Ovary (tissue), 3 donors: ENCODE results near the gene CASP3.

Source experiments
- POLR2A ChIP-seq: fragments of 450-650 bp; IDR thresholded peaks from one replicate; pipeline ENCODE4 v1.6.1; 2017; ENCODE audit warnings: antibody characterized with exemption, mild to moderate bottlenecking, moderate library complexity
- TF ChIP-seq, protein P1 (sequence below), 3 donors: fragments of 450-650 bp in 2 of 3; fragments of 200-600 bp in 1 of 3; IDR thresholded peaks; one replicate each; pipeline versions ENCODE4 v1.5.1 to v1.8.0; 2016 to 2022; ENCODE audit warnings: antibody characterized with exemption in 3 of 3, mild to moderate bottlenecking in 1 of 3
- donor health status: DM: no; HTN: no; CAD: no.

GRCh38 chr4:184598753-184599491 lies 50.3 kb downstream of the CASP3 start:
- TF ChIP-seq, protein P1, sequence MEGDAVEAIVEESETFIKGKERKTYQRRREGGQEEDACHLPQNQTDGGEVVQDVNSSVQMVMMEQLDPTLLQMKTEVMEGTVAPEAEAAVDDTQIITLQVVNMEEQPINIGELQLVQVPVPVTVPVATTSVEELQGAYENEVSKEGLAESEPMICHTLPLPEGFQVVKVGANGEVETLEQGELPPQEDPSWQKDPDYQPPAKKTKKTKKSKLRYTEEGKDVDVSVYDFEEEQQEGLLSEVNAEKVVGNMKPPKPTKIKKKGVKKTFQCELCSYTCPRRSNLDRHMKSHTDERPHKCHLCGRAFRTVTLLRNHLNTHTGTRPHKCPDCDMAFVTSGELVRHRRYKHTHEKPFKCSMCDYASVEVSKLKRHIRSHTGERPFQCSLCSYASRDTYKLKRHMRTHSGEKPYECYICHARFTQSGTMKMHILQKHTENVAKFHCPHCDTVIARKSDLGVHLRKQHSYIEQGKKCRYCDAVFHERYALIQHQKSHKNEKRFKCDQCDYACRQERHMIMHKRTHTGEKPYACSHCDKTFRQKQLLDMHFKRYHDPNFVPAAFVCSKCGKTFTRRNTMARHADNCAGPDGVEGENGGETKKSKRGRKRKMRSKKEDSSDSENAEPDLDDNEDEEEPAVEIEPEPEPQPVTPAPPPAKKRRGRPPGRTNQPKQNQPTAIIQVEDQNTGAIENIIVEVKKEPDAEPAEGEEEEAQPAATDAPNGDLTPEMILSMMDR (IDR thresholded peaks at IDR 0.05), result no peak
- no peak for TF ChIP-seq POLR2A
